ENCODE measurements around the gene TRPM2.

The TRPM2 gene

DNA sequence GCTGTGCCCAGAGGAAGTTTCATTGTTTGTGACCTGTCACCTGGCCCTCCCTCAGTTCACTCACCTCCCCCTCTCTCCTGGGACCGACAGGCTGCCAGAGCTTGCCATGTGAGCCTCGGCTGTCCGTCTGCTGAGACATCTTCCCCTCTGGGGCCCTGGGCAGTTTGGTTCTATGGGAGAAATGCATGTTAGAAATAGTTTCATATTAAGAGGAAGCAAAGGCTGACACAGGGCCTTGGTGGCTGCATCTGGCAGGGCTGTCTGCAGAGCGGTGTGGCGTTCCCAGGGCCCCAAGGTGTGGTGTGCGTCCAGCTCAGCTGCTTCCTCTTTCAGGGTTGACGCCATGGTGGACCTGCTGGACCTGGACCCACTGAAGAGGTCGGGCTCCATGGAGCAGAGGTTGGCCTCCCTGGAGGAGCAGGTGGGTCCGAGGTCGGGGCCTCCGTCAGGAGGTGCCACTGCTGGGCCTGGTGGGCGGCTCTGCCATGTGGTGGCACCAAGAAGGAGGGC is 69.9 kb downstream of the TRPM2 start:
- H3K27ac ChIP-seq: no peak overlapping the region
- no peak overlapping the region for H3K4me3 ChIP-seq

DNA sequence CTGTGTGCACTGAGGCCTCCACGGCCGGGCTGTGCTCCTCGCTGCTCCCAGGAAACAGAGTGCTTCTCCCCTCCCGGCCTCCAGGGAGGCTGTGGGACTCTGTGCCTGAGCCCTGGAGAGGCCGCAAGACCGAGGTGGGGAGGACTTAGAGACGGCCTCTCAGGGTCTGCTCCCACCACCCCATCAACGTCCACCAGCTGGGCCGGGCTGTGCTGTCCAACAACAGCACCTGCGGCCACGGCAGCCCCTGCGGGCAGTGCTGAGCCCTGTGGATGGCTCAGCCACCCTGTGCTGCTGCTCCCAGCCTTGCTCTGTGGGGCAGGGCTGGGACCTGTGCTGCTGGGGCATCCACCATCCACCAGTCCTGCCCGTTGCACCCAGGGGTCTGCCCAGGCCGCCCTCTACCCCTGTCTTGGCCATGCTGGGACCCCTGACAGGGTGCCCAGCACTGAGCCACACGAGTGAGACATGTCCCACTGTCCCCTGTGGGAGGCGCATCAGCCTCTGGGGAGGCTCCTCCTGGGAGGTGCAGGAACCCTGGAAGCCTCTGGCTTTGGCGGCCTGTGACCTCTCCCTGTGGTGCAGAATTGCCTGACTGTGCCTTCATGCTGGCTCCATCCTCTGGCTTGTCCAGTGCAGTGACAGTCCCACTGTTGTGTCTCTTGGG is 70.7 kb downstream of the TRPM2 start:
- Histone ChIP-seq H3K27ac (no peak overlapping the region), H3K4me3 (no peak overlapping the region)

DNA sequence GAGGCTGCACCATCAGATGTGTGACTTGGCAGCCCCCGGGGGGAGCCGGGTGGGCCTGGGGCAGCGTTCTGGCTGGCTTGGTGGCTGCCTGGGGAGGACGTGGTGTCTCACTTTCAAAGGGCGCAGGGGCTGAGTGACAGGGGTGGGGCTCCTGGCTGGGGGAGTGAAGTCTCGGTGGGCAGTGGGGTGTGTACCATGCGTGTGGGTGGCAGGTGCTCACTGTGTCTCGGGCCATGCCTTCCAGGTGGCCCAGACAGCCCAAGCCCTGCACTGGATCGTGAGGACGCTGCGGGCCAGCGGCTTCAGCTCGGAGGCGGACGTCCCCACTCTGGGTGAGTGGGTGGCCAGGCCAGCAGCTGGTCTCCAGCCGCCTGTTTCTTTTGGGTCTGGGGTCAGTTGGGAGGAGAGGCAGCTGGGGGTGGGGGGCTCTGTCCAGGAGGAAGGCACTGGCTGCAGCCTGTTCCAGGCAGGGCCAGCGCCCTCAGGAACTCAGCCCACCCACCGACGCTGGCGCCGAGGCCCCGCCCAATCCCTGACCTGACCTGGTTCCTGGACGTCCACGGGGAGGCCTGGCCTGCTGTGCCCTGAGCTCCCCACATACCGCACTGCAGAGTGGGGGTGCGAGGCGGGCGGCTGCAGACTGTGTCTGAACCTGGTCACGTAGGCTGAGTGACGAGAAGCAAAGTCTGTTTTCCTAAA is 71.3 kb downstream of the TRPM2 start:
- Histone ChIP-seq H3K27ac (no peak overlapping the region), H3K4me3 (peak overlapping the region in 1 of 7 experiments; percentile 4)

DNA sequence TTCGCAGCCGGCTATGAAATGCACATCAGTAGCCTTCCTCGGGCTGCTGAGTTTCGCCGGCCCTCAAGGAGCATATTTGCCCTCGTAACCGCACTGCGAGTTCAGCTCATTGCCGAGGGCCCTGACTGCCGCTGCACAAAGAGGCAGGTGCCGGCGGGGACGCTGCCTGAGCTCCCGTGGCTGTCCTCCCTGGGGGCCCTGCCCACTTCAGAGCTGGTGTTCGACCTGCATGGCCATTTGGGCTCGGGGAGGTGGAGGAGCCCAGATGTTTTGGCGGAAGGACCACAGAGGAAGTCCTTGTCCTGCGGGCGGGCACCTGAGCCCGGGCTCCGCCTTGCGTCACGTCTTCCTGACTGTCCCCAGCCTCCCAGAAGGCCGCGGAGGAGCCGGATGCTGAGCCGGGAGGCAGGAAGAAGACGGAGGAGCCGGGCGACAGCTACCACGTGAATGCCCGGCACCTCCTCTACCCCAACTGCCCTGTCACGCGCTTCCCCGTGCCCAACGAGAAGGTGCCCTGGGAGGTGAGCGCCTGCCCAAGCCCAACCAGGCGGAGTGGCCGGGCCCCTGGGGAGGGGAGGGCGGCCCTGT is 72.0 kb downstream of the TRPM2 start:
- H3K4me3 ChIP-seq: peak overlapping the region in 1 of 7 experiments; percentile 4
- H3K27ac ChIP-seq: peak overlapping the region in 1 of 21 experiments; percentile 4

DNA sequence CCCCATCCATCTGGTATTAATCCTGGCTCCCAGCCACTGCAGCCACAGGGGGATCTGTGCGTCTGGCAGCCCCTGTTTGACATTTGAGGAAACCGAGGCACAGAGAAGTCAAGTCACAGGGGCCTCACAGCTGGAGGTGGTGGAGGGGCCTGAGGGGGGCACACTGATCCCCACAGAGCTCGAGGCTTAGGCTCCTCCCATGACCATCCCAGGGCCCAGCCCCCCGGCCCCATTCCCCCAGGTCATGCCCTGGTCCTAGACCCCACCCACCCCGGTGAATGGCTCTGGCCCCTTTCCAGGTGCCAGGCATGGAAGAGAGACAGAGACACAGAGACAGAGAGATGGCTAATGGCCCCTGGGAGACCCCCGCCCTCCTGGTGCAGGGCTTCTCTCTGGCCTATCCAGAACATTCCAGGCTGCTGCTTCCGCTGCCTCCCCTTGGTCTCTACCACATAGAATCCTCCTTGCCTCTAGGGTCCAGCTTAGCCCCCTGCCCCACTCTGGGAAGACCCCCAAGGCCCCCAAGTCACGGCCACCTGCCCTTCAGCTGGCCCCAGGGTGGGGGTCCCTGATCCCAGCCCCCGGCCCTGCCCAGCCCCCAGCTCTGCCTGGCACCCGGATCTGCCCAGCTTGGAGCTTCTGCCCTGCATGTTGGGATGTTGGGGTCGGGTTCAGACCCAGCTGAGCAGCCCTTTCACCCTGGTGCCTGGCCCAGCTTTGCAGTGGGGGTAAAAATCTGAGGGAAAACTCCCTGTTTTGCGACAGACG is 72.7 kb downstream of the TRPM2 start:
- H3K4me3 ChIP-seq: peak overlapping the region in 1 of 7 experiments; percentile 4

DNA sequence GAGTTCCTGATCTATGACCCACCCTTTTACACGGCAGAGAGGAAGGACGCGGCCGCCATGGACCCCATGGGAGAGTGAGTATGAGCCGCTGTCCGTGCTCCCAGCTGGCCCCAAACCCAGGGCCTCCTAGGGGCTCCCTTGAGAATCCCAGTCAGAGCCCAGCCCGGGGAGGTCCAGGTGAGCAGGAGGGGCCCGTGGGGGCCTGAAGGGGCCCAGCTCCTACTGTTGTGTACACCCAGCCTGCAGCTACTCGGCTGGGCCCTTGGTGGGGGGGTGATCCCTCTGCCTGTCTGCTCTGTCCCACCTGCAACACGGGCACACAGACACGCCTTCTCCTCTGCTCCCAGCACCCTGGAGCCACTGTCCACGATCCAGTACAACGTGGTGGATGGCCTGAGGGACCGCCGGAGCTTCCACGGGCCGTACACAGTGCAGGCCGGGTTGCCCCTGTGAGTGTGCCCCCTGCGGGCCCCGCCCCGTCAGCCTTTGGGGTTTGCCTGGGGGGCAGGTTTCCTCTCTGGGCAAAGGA is 73.3 kb downstream of the TRPM2 start:
- Histone ChIP-seq H3K27ac (no peak overlapping the region), H3K4me3 (no peak overlapping the region)

More for the DNA sequence above, 72.7 kb downstream of the TRPM2 start:
- peak overlapping the region in 1 of 21 experiments; percentile 4 for H3K27ac ChIP-seq

DNA sequence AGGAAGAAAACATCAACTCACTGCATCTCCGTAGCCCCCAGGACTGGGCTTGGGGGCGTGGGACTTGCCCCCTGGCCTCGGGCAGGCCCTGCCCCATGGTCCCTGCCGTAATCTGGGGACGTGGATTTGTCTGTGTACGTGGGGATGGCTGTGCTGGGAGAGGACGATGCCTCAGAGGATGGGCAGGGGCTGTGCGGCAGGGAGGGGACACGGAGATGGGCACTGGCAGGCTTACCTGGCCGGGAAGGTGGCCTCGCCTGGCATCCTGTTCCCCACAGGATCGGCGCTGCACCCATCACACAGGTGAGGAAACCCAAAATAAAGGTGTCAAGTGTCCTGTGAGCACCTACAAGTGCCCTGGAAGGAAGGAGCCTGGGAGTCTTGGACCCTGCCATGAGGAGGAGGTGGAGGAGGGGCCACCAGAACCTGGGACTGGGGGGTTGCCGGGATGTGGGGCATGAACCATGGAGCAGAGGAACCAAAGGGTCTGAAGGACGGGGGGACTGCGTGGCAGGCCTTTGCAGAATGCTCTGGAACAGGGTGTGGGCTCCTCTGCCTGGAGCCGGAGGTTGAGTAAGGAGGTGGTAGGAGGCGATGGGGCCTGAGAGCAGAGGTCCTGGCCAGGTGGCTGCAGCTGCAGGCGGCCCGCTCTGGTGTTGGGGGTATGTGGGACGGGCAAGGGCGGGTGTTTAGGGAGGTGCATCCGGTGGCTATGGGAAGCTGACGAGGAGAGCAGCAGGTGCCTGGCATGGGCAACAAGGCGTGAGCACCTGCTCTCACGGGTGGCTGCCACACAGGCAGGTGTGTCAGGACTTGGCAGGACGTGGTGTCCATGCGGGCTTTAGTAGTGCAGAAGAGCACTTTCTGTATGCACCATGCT is 74.1 kb downstream of the TRPM2 start:
- Histone ChIP-seq H3K27ac (no peak overlapping the region), H3K4me3 (no peak overlapping the region)

DNA sequence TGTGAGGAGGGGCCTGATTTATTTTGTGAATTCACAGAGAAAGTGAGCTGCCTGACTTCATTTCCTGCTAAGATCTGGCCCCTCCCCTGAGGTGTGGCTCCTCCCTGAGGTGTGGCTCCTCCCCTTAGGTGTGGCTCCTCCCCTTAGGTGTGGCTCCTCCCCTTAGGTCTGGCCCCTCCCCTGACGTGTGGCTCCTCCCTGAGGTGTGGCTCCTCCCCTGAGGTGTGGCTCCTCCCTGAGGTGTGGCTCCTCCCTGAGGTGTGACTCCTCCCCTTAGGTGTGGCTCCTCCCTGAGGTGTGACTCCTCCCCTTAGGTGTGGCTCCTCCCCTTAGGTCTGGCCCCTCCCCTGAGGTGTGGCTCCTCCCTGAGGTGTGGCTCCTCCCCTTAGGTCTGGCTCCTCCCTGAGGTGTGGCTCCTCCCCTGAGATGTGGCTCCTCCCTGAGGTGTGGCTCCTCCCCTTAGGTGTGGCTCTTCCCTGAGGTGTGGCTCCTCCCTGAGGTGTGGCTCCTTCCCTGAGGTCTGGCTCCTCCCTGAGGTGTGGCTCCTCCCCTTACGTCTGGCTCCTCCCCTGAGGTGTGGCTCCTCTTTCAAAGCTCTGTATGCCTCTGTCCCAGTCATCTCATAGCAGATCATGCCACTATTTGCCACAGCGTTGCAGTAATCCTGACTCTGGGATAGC is 75.0 kb downstream of the TRPM2 start:
- H3K27ac ChIP-seq: no peak overlapping the region
- H3K4me3 ChIP-seq: no peak overlapping the region

DNA sequence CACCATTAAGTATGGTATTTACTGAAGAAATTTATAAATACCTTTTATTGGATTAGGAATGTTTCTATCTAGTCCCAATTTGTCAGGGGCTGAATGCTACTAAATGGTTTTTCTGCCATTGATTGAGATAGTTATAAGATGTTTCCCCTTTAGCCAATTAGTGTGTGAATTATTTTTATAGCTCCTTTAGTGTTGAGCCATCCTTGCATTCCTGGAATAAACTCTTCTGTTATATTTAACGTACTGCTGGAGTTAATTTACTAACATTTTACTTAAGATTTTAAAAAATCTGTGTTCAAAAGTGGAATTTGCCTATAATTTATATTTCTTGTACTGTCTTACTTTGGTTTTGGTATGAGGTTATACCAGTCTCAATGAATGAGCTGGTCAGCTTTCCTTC is 76.5 kb downstream of the TRPM2 start:
- Histone ChIP-seq H3K4me3 (no peak overlapping the region), H3K27ac (no peak overlapping the region)

DNA sequence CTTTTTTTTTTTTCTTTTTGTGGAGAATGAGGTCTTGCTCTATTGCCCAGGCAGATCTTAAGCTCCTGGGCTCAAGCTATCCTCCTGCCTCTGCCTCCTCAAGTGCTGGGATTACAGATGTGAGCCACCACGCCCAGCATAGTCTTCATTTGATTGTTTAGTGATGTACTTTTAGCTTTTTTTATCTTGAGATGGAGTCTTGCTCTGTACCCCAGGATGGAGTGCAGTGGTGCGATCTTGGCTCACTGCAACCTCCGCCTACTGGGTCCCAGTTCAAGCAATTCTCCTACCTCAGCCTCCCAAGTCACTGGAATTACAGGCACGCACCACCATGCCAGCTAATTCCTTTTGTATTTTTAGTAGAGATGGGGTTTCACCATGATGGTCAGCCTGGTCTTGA is 77.9 kb downstream of the TRPM2 start:
- Histone ChIP-seq H3K27ac (no peak overlapping the region), H3K4me3 (no peak overlapping the region)

DNA sequence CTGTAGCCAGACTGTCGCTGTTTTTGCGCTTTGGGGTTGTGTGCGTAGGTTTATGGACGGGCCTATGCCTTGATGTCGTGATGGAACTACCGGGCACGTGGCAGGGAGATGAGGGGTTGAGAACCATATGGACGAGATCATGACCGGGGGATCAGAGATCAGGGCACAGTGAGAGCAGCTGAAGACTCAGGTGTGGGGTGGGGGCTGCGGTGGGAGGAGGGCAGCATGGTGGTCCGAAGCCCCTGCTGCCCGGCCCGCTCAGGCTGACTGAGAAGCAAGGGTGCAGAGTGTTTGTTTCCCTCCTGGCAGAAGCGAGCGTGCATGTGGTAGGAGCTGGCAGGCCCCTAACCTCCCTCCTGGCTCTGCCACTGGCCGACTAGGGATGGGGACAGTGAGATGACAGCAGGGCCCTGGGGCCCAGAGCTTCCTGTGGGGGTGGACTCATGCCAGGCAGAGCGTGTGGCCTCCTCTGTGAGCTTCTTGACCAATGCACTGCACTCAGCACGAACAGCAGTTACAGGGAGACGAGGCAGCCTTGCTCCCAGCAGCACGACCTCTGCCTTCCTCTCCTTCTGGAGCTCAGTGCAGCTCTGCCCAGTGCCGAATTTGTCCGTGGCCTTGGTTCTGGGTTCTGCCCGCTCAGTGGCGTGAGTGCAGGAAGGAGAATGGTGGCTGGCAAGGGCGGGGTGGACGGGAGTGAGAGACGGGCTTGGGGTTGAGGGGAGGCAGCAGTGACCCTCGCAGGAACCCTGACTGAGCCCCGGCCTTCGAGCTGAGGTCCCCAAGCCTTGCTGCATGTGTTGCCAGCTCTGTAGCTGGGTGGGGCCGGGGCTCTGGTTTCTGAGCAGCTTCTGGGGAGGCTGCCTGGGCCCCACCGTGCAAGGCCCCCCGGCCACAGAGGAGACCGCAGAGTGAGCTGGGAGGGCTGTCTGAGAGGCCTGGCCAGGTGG is 79.7 kb downstream of the TRPM2 start:
- Histone ChIP-seq H3K4me3 (no peak overlapping the region), H3K27ac (no peak overlapping the region)

DNA sequence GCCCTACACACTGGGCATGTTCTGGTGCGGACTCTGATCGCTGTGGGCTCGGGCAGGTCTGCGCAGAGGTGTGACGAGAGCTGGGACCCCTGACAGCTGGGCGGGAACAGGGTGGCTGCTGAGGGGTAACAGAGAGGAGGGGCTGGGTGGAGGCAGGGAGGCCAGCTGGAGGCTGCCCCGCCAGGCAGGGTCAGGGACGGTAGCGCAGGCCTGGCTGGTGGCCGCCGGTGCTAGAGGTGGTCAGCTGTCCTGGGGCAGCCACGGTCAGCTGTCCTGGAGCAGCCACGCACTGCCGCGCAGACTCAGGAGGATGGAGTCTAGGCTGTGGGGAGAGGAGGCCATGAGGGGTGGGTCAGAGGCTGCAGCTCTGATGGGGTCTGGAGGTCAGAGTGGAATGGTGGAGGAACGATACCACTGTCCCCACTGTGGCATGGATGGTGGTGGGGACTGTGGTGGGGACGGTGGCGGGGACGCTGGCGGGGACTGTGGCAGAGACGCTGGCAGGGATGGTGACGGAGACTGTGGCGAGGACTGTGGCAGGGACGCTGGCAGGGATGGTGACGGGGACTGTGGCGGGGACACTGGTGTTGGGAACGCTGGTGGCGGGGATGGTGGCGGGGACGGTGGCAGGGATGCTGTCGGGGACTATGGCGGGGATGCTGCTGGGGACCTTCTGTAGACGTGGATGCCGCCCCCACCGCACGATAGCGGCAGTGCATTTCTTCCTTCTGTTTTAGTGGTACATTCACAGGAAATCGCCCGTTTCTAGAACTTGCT is 80.6 kb downstream of the TRPM2 start:
- H3K27ac ChIP-seq: no peak overlapping the region
- H3K4me3 ChIP-seq: no peak overlapping the region

DNA sequence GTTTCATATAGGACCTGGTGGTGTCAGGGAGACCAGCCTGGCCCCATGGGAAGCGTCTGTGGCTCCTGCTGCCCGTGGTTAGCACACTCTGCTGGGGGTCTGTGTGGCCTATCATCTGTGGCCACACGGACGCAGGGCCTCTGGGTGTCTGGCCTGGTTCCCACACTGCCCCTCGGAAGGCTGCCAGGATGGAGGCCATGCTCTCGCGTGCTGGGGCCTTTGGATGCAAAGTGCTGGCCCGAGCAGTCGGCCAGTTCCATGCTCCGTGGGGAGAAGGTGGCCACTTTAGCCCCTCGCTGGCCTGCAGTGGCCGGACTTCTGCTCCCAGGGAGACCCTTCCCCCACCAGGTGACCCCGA is 81.1 kb downstream of the TRPM2 start:
- H3K4me3 ChIP-seq: no peak overlapping the region
- no peak overlapping the region for H3K27ac ChIP-seq

DNA sequence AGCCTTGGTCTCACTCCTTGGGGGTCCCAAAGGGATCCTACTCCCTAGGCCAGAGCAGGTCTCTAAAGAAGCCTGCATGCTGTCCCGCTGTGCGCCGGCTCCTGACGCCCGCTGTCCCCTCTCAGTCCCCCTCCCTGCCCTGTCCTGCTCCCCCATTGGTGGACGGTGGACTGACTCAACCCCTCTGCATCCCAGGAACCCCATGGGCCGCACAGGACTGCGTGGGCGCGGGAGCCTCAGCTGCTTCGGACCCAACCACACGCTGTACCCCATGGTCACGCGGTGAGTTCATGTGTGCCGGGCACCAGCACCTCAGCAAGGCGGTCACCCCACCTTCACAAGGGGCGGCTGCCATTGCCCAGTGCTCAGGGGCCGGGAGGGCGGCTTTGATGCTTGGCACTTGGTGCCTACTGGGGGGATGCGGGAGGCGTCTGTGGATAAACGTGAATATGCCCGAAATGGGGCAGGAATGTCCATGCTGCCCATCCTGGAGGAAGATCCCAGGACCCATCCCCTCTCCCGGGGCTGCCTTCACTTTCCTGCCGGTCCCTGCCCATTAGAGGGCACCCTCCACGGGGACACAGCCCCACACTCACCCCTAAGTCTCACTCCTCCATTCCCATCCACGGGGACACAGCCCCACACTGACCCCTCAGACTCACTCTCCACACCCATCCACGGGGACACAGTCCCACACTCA is 81.7 kb downstream of the TRPM2 start:
- Histone ChIP-seq H3K27ac (no peak overlapping the region), H3K4me3 (no peak overlapping the region)

DNA sequence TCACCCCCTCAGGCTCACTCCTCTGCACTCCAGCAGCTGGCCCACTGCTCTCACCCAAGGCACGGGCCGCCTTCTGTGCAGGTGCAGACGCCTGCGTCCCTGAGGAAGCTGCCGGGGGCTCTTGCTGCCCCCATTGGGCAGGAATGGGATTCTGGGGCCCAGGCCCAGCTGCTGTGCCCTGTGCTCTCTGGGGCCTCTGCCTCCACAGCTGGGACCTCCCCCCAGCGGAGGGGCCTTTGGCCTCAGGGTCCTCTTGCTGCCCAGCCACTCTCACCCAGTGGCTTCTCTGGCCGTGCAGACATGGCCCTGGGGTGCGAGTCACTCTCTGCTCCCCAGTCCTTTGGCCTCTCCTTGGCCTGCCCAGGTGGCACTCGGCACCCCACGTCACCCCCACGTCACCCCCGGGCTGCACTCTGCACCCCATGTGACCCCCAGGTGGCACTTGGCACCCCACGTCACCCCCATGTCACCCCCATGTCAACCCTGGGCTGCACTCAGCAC is 82.7 kb downstream of the TRPM2 start:
- no peak overlapping the region for H3K27ac ChIP-seq
- H3K4me3 ChIP-seq: no peak overlapping the region

DNA sequence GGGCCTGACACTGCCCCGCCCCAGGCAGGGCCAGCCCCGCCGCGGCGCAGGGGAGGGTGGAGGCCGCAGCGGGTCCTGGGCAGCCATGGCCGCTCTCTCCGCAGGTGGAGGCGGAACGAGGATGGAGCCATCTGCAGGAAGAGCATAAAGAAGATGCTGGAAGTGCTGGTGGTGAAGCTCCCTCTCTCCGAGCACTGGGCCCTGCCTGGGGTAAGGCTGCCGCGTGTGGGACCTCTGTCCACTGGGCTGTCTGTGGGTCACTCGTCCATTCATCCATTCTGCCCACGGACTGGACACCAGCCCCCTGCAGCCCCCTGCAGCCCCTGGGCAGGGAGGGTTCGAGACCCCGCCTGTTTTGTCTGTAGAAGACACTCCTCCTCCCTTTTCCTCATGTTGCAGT is 83.5 kb downstream of the TRPM2 start:
- H3K4me3 ChIP-seq: no peak overlapping the region
- no peak overlapping the region for H3K27ac ChIP-seq
